Astrocyte of the cerebellum (primary cell): ENCODE measurements around the gene MEIS2.

Experiments used
- DNase-seq: peaks from one replicate; pipeline ENCODE4 v3.0.0-alpha.2; 2011; ENCODE audit warnings: low read depth
- H3K4me3 ChIP-seq: 2 replicates; pipeline ENCODE4 v1.5.1; 2011; ENCODE audit warnings: mild to moderate bottlenecking, low read depth, low read length, moderate library complexity
- CTCF ChIP-seq: IDR thresholded peaks from 2 replicates; pipeline ENCODE4 v1.5.1; 2012; ENCODE audit warnings: low read length, low read depth, moderate library complexity, mild to moderate bottlenecking; ENCODE audit errors: missing control alignments
- in situ Hi-C: cut with HindIII; loops from 2 replicates; pipeline ENCODE4 v1.10.0; 2017; ENCODE audit warnings: low sequenced_read_pairs

The MEIS2 gene

GRCh38 chr15:37061996-37062395, 38.4 kb downstream of the MEIS2 start:
- TF ChIP-seq CTCF: no peak
- in situ Hi-C loops: no loop called here
- no peak for DNase-seq
- H3K4me3 ChIP-seq: no peak overlapping the region

- H3K4me3 ChIP-seq: no peak overlapping the region
- DNase-seq: no peak
- in situ Hi-C loops: no loop called here
- no peak for TF ChIP-seq CTCF
Observed at GRCh38 chr15:37059086-37059485, 41.3 kb downstream of the MEIS2 start.

- DNase-seq: no peak
- no peak overlapping the region for H3K4me3 ChIP-seq
- in situ Hi-C loops: no loop called here
- TF ChIP-seq CTCF: no peak
Observed at GRCh38 chr15:37058316-37058985, 41.9 kb downstream of the MEIS2 start.

GRCh38 chr15:37057831-37058230, 42.5 kb downstream of the MEIS2 start:
- TF ChIP-seq CTCF: no peak
- no peak overlapping the region for H3K4me3 ChIP-seq
- DNase-seq: no peak
- in situ Hi-C loops: no loop called here

GRCh38 chr15:37057256-37057655, 43.1 kb downstream of the MEIS2 start:
- no peak for DNase-seq
- no peak for TF ChIP-seq CTCF
- no peak overlapping the region for H3K4me3 ChIP-seq
- in situ Hi-C loops: no loop called here

GRCh38 chr15:37056177-37057121, 43.9 kb downstream of the MEIS2 start:
- no peak overlapping the region for H3K4me3 ChIP-seq
- no peak for TF ChIP-seq CTCF

More at GRCh38 chr15:37056177-37057121, 43.9 kb downstream of the MEIS2 start:
- DNase-seq: no peak
- in situ Hi-C loops: no loop called here
